Astrocyte (in vitro differentiated cells and primary cell): ENCODE data around the gene NOS1. TPM values are rescaled to one million over a fixed set of nuclear protein-coding genes. Genes with fewer than 3 reads are reported as not detected.

Experiments used
- DNase-seq: peaks from one replicate; pipeline ENCODE4 v3.0.0-alpha.2; 2010; ENCODE audit warnings: low read depth
- FAIRE-seq: peaks from 2 replicates; lab custom pipeline; 2011; peaks lifted over from hg19 to GRCh38; lab: Jason Lieb, UNC
- H2AFZ ChIP-seq: 2 replicates; pipeline ENCODE4 v1.6.0; 2012; ENCODE audit warnings: low read depth, low read length, inconsistent platforms
- H3K27ac ChIP-seq: 2 replicates; pipeline ENCODE4 v1.5.1; 2011; ENCODE audit warnings: low read depth, low read length, inconsistent platforms
- H3K27me3 ChIP-seq: 2 replicates; pipeline ENCODE4 v1.6.0; 2011; ENCODE audit warnings: low read length, inconsistent platforms; ENCODE audit not compliant: insufficient read depth
- H3K36me3 ChIP-seq: 2 replicates; pipeline ENCODE4 v1.5.1; 2011; ENCODE audit warnings: low read length, inconsistent platforms; ENCODE audit not compliant: insufficient read depth
- H3K4me1 ChIP-seq: 2 replicates; pipeline ENCODE4 v1.5.1; 2011; ENCODE audit warnings: low read length, inconsistent platforms; ENCODE audit not compliant: insufficient read depth
- H3K4me2 ChIP-seq: 2 replicates; pipeline ENCODE4 v1.6.0; 2012; ENCODE audit warnings: low read length, inconsistent platforms
- H3K4me3 ChIP-seq: 2 replicates; pipeline ENCODE4 v1.5.1; 2011; ENCODE audit warnings: low read depth, mild to moderate bottlenecking, low read length, inconsistent platforms; ENCODE audit not compliant: insufficient read depth
- H3K79me2 ChIP-seq: 2 replicates; pipeline ENCODE4 v1.6.0; 2012; ENCODE audit warnings: mild to moderate bottlenecking, low read length, inconsistent platforms; ENCODE audit not compliant: insufficient read depth
- H3K9ac ChIP-seq: 2 replicates; pipeline ENCODE4 v1.6.0; 2012; ENCODE audit warnings: mild to moderate bottlenecking, low read length, inconsistent platforms
- H3K9me3 ChIP-seq: 2 replicates; pipeline ENCODE4 v1.5.1; 2012; ENCODE audit warnings: low read depth, mild to moderate bottlenecking, low read length, inconsistent platforms; ENCODE audit not compliant: insufficient read depth
- H4K20me1 ChIP-seq: 2 replicates; pipeline ENCODE4 v1.6.0; 2012; ENCODE audit warnings: low read length, inconsistent platforms; ENCODE audit not compliant: insufficient read depth
- H3K27ac Mint-ChIP-seq: one replicate; pipeline ENCODE4 v1.8.0; 2021; ENCODE audit warnings: mild to moderate bottlenecking, mixed read lengths; ENCODE audit not compliant: unreplicated experiment
- H3K27me3 Mint-ChIP-seq: one replicate; pipeline ENCODE4 v1.8.0; 2021; ENCODE audit warnings: low read depth, mixed read lengths; ENCODE audit not compliant: unreplicated experiment
- H3K36me3 Mint-ChIP-seq: one replicate; pipeline ENCODE4 v1.8.0; 2021; ENCODE audit warnings: low read depth, mixed read lengths; ENCODE audit not compliant: unreplicated experiment
- H3K4me1 Mint-ChIP-seq: one replicate; pipeline ENCODE4 v1.8.0; 2021; ENCODE audit warnings: low read depth, mixed read lengths; ENCODE audit not compliant: unreplicated experiment
- H3K4me3 Mint-ChIP-seq: one replicate; pipeline ENCODE4 v1.8.0; 2021; ENCODE audit warnings: mild to moderate bottlenecking, moderate library complexity, mixed read lengths; ENCODE audit not compliant: unreplicated experiment
- H3K9me3 Mint-ChIP-seq: one replicate; pipeline ENCODE4 v1.8.0; 2021; ENCODE audit warnings: mild to moderate bottlenecking, mixed read lengths; ENCODE audit not compliant: unreplicated experiment
- EZH2 ChIP-seq: IDR thresholded peaks from 2 replicates; pipeline ENCODE4 v1.6.1; 2012; ENCODE audit warnings: mild to moderate bottlenecking, low read length, inconsistent platforms; ENCODE audit not compliant: insufficient read depth
- total RNA-seq: library from RNA; stranded (reverse); gene quantifications from 2 replicates; pipeline ENCODE4 v1.2.1, GENCODE V29; 2021
- TF ChIP-seq, protein P1 (sequence below): IDR thresholded peaks from 2 replicates; pipeline ENCODE4 v1.5.1; 2011; ENCODE audit warnings: low read depth, mild to moderate bottlenecking, inconsistent platforms, low read length, moderate library complexity; ENCODE audit not compliant: insufficient read depth

Gene NOS1
- total RNA-seq, 1 donor from 2014 or later: 0.05 TPM

DNA sequence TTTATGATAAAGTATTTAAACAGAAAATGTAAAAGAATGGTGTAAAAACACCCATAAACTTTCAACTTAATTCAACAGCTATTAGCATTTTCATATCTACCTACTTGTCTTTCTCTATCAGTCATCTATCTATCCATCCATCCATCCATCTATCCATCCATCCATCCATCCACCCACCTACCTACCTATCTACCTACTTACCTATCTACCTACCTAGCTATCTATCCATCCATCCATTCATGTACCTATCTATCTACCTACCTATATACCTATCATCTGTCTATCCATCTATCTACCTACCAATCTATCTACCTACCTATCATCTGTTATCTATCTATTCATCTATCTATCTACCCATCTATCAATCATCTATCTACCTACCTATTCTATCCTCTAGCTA lies 8.5 kb downstream of the NOS1 start:
- Mint-ChIP-seq H3K27ac (no peak overlapping the region), H3K36me3 (no peaks in the 10 kb centered on the region), H3K27me3 (peaks cover 41% of the 10 kb centered on the region), H3K9me3 (peaks cover 5% of the 10 kb centered on the region), H3K4me1 (peaks cover 4% of the 10 kb centered on the region), H3K4me3 (no peak overlapping the region)
- Histone ChIP-seq H2AFZ (no peak overlapping the region), H3K4me3 (no peak overlapping the region), H3K4me1 (no peaks in the 10 kb centered on the region), H4K20me1 (no peaks in the 10 kb centered on the region), H3K27ac (no peak overlapping the region), H3K79me2 (no peaks in the 10 kb centered on the region), H3K27me3 (peaks cover 4% of the 10 kb centered on the region), H3K36me3 (no peaks in the 10 kb centered on the region), H3K4me2 (no peak overlapping the region), H3K9ac (no peak overlapping the region), H3K9me3 (no peaks in the 10 kb centered on the region)
- no peak for TF ChIP-seq EZH2
- TF ChIP-seq, protein P1, sequence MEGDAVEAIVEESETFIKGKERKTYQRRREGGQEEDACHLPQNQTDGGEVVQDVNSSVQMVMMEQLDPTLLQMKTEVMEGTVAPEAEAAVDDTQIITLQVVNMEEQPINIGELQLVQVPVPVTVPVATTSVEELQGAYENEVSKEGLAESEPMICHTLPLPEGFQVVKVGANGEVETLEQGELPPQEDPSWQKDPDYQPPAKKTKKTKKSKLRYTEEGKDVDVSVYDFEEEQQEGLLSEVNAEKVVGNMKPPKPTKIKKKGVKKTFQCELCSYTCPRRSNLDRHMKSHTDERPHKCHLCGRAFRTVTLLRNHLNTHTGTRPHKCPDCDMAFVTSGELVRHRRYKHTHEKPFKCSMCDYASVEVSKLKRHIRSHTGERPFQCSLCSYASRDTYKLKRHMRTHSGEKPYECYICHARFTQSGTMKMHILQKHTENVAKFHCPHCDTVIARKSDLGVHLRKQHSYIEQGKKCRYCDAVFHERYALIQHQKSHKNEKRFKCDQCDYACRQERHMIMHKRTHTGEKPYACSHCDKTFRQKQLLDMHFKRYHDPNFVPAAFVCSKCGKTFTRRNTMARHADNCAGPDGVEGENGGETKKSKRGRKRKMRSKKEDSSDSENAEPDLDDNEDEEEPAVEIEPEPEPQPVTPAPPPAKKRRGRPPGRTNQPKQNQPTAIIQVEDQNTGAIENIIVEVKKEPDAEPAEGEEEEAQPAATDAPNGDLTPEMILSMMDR: no peak
- FAIRE-seq: no peak
- no peak for DNase-seq

DNA sequence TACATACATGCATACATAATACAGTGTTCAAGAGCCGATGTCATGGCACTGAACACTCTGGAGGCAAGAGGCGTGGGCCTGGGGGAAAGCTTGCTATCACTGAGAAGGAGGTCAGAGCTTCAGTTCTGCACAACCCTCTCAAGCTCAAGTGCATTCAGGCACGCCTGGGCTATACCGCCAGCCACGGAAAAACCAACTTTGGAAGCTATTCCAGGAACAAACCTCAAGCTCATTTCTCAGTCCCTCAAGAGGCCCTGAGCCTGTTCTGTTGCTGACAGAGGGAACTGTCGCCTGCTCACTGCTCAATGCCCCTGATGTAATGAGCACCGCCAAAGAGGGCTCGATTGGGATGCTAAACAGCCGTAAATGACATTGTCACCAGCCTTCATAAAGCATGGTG lies 9.2 kb downstream of the NOS1 start:
- FAIRE-seq (no peak), DNase-seq (no peak)
- peaks cover 4% of the 10 kb centered on the region for H3K4me1 Mint-ChIP-seq
- Histone ChIP-seq H3K4me3 (no peak overlapping the region), H3K4me1 (no peaks in the 10 kb centered on the region), H3K27me3 (no peaks in the 10 kb centered on the region), H3K27ac (no peak overlapping the region), H3K79me2 (no peaks in the 10 kb centered on the region), H3K9me3 (no peaks in the 10 kb centered on the region), H3K36me3 (no peaks in the 10 kb centered on the region), H2AFZ (no peak overlapping the region), H3K4me2 (no peak overlapping the region), H4K20me1 (no peaks in the 10 kb centered on the region), H3K9ac (no peak overlapping the region)
- H3K9me3 Mint-ChIP-seq: peaks cover 5% of the 10 kb centered on the region
- H3K4me3 Mint-ChIP-seq: no peak overlapping the region
- no peaks in the 10 kb centered on the region for H3K36me3 Mint-ChIP-seq
- TF ChIP-seq, protein P1: no peak
- no peak overlapping the region for H3K27ac Mint-ChIP-seq
- H3K27me3 Mint-ChIP-seq: peaks cover 35% of the 10 kb centered on the region

DNA sequence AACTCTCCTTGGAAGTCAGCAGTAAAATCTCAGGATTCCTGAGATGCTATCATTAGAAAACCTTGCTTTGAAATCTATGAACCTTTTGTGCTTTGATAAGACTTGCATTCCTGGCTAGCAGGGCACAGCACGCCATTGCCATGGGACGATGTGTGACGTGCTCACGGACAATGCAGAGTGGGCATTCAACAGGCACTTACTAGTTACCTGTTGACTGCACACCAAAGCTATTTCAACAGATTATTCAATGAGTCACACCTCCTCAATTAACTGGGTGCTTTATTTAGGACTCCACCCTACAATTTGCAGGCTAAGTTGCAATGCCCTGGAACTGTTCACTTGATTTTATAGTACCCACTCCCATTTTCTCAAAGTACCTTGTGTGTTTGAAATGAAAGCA lies 11.3 kb downstream of the NOS1 start:
- Histone ChIP-seq H3K79me2 (no peaks in the 10 kb centered on the region), H3K4me2 (no peak overlapping the region)
- H3K27me3 Mint-ChIP-seq: peaks cover 27% of the 10 kb centered on the region

More for the DNA sequence above, 11.3 kb downstream of the NOS1 start:
- TF ChIP-seq, protein P1: no peak
- TF ChIP-seq EZH2: no peak
- H3K4me1 ChIP-seq: no peaks in the 10 kb centered on the region
- no peaks in the 10 kb centered on the region for H3K36me3 Mint-ChIP-seq
- H3K27ac ChIP-seq: no peak overlapping the region
- FAIRE-seq (no peak), DNase-seq (no peak)
- H3K36me3 ChIP-seq: no peaks in the 10 kb centered on the region
- H3K9ac ChIP-seq: no peak overlapping the region
- no peak overlapping the region for H3K4me3 ChIP-seq
- H3K4me3 Mint-ChIP-seq: no peak overlapping the region
- no peak overlapping the region for H2AFZ ChIP-seq
- no peaks in the 10 kb centered on the region for H3K9me3 ChIP-seq
- no peaks in the 10 kb centered on the region for H4K20me1 ChIP-seq
- no peak overlapping the region for H3K27ac Mint-ChIP-seq
- no peaks in the 10 kb centered on the region for H3K27me3 ChIP-seq
- no peaks in the 10 kb centered on the region for H3K4me1 Mint-ChIP-seq
- peaks cover 5% of the 10 kb centered on the region for H3K9me3 Mint-ChIP-seq
